Kidney capillary endothelial cell (primary cell): Measurements from ENCODE around the gene HOXD3.

Experiments used
- DNase-seq: peaks from one replicate; pipeline ENCODE4 v3.0.0-alpha.2; 2018; ENCODE audit warnings: low spot score

Gene HOXD3

GRCh38 chr2:176177580-176178037 is 20.5 kb downstream of the HOXD3 start:
- DNase-seq: peak; percentile 48

- peak; percentile 59 for DNase-seq
These were observed 21.1 kb downstream of the HOXD3 start for GRCh38 chr2:176178038-176178756.

DNA sequence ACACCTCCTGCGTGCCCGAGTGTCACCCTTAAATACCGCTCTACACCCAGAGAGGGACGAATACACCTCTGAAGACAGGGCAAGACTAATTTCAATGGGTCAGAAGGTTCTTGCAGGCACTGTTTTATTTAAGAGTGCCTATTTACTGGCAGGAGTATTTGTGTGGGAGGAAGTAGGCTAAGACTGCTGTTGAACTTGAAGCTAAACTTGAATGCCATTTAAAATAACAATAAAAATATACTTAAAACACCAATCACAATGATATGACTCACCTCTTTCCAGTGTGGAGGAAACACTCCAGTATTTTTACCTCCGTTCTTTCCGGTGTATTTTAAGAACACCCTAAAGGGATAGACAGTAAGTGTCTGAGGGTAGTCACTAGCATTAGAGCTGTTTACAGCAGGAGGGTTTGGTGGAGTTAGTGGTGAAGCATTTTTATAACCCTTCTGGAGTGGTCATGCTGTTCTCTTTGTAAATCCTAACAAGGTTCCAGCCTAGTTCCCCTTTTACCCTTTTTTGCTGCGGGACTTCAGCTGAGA is 21.7 kb downstream of the HOXD3 start:
- peak; percentile 87 for DNase-seq

DNA sequence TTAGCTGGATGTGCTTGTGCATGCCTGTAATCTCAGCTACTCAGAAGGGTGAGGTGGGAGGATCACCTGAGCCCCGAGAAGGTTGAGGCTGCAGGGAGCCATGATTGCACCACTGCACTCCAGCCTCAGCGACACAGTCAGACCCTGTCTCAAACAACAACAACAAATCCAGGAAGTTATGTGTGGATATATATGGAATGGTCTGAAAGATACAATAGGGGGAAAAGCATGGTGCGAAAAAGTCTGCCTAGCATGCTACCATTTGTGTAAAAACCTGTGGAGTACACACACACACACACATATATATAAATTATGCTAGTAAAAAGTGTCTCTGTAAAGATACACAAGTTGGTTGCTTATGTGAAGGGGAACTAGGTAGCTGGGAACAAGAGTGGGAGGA is 24.4 kb downstream of the HOXD3 start:
- no peak for DNase-seq

- DNase-seq: no peak
These were observed 25.6 kb downstream of the HOXD3 start for GRCh38 chr2:176182671-176183070.

DNA sequence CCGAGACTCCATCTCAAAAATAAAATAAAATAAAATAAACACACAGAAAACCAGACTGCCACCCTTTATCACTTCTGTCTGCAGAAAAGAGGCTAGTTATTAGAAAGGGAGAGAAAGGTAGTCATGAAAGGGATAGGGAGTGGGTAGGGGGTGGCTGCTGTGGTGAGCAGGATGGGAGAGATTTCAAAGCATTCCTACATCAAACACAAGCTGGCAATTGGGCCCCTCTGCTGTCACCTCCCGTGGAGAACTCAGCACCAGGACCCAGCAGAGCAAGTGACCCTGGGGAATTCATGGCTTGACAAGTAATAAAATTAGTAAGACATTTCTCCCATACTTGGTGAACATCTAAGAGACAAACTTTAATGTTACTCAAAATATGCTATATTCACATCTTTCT is 27.6 kb downstream of the HOXD3 start:
- DNase-seq: no peak

- no peak for DNase-seq
These were observed 28.9 kb downstream of the HOXD3 start for GRCh38 chr2:176186024-176186423.

GRCh38 chr2:176187200-176187898 is 30.2 kb downstream of the HOXD3 start:
- no peak for DNase-seq

DNA sequence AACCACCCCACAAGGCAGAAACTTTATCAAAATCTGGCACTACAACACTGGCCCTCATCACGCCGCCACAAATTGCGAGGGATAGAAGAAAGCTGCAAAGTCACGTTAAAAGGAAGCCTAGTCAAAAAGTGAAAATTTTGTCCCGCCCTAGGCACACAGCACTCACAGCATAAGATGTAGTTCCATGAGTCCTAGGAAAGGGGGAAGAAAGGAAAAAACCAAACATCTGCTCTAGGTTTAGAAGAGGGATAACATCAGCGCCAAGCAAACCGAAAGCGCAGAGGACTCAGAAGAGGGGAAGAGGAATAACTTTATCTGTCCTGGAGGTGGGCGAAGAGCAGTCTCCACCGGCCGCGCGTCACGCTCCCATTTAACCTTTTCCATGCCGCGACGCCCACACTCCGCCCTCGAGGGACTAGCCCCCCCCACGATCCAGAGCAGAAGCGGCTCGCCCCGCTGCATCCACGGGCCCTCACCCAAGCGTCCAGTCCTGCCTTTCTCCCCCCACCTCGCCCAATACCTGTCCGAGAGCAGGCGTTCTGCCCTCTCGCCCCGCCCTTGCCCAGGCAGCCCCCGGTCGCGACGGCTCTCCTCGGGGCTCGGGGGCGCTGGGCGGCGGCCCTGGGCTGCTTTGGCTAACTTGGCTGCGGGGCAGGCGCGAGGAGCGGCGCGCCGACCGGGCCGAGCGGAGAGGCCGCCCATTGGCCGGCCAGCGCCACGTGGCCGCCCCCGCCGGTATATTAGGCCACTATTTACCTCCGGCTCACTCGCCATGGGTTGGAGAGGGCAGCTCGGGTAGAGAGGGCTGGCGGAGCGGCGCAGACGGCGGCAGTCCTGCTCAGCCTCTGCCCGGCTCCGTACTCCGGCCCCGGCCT is 31.0 kb downstream of the HOXD3 start, which contains the start of gene HOXD1:
Gene HOXD1, plus strand, starts transcription at position 770 of the 875 bp plus-strand sequence. CDS start 134 bp downstream, outside the sequence.
- no peak for DNase-seq

- DNase-seq: no peak
These were observed 31.9 kb downstream of the HOXD3 start for GRCh38 chr2:176188774-176189680.

DNA sequence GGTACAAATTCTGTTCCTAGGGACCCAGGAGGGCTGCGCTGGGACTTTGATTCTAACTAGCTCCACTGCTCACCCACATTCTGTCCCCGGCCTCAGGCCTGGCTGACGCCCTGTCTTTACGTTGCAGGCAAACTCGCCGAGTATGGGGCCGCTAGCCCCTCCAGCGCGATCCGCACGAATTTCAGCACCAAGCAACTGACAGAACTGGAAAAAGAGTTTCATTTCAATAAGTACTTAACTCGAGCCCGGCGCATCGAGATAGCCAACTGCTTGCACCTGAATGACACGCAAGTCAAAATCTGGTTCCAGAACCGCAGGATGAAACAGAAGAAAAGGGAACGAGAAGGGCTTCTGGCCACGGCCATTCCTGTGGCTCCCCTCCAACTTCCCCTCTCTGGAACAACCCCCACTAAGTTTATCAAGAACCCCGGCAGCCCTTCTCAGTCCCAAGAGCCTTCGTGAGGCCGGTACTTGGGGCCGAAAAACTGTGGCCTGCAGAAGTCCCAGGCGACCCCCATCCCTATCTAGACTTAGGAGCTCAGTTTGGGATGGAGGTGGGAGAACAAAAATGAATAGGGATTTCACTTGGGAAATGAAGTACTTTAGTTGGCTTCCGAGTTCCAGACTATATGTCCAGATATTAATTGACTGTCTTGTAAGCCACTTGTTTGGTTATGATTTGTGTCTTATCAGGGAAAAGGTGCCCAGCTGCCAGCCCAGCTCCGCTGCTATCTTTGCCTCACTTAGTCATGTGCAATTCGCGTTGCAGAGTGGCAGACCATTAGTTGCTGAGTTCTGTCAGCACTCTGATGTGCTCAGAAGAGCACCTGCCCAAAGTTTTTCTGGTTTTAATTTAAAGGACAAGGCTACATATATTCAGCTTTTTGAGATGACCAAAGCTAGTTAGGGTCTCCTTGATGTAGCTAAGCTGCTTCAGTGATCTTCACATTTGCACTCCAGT is 32.9 kb downstream of the HOXD3 start:
- no peak for DNase-seq

GRCh38 chr2:176192351-176192750 is 35.2 kb downstream of the HOXD3 start:
- DNase-seq: no peak

GRCh38 chr2:176193048-176193447 is 35.9 kb downstream of the HOXD3 start:
- DNase-seq: no peak

DNA sequence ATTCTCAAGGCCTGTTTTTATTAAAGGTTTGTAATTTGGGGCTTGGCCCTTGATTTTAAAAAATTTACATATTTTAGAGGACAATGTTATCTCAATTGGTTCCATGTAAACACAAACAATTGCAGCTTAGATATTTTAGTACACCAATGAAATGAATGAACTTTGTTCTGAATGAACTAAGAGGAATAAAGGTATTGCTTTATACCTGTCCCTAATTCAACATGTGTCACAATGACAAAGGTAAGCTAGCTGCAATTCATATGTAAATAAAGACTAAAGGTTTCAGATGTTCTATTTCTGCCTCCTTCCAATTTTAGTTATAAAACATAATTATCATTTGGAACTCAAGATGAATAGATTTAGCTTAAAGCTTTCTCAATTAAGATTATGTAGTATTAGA is 42.8 kb downstream of the HOXD3 start:
- no peak for DNase-seq

GRCh38 chr2:176200971-176201370 is 43.9 kb downstream of the HOXD3 start:
- no peak for DNase-seq

DNA sequence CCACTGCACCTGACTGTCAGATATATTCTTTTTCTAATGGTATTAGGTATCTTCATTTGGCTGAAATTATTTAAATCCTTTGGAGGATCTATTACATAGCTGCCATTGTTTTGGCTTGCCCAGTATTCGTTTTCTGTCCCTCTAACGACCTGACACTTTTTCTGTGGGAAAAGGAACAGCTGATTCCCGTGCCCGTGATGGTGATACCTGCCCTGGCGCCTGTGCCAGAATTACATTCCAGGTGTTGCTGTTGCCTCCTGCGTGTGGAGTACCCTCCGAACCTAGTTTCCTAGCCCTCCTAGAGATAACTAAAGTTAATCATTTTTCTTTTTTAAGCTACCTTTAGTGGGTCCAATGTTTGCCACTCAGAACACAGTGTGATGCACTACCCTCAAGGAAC is 45.4 kb downstream of the HOXD3 start:
- DNase-seq: no peak

- no peak for DNase-seq
These were observed 48.0 kb downstream of the HOXD3 start for GRCh38 chr2:176205126-176205525.

DNA sequence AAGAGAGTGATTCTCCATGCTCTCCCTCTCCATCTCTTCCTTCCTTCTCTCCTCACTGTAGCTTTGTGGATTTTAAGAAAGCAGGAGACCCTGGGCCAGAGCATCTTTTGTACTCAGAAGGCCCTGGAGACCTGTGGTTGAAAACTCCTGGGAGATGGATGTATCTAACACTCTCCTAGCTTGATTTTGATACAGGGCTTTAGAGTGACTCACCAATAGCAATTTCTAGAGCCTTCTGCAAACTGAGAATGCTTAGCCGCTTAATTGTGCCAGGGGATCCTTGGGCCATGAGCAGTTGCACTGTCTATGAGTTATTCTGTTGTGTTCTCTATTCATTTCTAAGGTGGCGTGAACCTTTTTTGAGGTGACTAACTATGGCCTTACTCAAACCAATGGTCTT is 49.0 kb downstream of the HOXD3 start:
- DNase-seq: no peak

DNA sequence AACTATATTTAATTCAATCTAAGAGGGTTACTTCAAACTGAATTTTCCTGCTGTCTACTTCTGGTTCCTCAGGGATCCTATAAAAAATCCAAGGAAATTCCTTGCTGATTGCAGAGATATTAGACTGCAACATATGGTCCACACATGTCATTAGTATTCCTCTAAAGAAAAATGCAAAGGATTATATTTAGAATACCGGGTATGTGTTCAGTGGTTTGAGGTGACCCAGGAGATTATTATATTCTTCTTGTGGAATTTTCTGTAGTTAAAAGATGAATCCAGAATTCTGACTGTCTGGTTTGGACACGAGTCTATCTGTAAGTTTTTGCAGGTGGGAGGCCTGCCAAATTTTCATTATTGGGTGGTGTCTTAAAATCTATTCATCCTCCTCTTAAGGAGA is 49.6 kb downstream of the HOXD3 start:
- DNase-seq: no peak

DNA sequence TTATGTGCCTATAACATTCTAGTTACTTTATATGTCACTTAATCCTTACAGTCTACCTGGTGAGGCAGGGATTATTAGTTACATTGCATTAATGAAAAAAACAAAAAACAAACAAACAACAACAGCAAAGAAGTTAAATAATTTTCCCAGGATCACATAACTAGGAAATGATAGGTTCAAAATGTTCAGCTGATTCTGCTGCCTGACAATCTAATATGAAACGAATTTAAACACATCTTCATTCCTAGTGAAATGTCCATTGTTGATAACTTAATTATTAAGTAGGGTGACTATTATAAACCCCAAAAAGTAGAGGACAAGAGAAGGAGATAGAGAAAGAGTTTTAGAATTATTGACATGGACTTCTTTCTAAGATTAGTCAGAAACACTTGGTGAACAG is 54.0 kb downstream of the HOXD3 start:
- DNase-seq: no peak
